ENCODE data around the gene CAPZB.

CAPZB gene

DNA sequence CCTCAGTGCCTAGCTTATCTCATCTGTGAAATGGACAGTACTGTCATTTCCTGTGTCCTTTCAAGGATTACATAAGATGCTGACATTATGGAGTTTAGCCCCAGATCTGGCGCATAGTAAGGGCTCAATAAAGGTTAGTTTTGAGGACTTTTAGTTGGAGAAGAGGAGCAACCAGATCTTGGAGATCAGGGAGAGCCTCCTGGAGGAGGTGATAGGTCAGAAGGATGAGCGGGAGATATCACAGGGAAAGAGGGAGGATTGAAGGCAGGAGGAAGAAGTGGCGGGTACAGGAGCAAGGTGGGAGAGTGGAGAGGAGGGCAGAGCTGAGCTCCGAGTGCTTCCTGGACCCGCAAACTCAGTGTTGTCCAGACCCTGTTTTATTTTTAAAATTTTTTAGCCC lies 155.7 kb downstream of the CAPZB start (continued):
- TF ChIP-seq, protein P1, sequence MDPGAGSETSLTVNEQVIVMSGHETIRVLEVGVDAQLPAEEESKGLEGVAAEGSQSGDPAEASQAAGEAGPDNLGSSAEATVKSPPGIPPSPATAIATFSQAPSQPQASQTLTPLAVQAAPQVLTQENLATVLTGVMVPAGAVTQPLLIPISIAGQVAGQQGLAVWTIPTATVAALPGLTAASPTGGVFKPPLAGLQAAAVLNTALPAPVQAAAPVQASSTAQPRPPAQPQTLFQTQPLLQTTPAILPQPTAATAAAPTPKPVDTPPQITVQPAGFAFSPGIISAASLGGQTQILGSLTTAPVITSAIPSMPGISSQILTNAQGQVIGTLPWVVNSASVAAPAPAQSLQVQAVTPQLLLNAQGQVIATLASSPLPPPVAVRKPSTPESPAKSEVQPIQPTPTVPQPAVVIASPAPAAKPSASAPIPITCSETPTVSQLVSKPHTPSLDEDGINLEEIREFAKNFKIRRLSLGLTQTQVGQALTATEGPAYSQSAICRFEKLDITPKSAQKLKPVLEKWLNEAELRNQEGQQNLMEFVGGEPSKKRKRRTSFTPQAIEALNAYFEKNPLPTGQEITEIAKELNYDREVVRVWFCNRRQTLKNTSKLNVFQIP (CRISPR knock-in tag; IDR thresholded peaks at IDR 0.05; ENCODE audit: borderline replicate concordance, low read depth) = no peak
- no peak for TF ChIP-seq PATZ1 (CRISPR knock-in tag; IDR thresholded peaks at IDR 0.05; ENCODE audit: borderline replicate concordance)

- TF ChIP-seq, protein P2, sequence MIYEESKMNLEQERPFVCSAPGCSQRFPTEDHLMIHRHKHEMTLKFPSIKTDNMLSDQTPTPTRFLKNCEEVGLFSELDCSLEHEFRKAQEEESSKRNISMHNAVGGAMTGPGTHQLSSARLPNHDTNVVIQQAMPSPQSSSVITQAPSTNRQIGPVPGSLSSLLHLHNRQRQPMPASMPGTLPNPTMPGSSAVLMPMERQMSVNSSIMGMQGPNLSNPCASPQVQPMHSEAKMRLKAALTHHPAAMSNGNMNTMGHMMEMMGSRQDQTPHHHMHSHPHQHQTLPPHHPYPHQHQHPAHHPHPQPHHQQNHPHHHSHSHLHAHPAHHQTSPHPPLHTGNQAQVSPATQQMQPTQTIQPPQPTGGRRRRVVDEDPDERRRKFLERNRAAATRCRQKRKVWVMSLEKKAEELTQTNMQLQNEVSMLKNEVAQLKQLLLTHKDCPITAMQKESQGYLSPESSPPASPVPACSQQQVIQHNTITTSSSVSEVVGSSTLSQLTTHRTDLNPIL (CRISPR knock-in tag; IDR thresholded peaks at IDR 0.05; ENCODE audit: low read depth) = no peak
- TF ChIP-seq ISL1 (CRISPR knock-in tag; IDR thresholded peaks at IDR 0.05) (no peak), BACH2 (CRISPR knock-in tag; IDR thresholded peaks at IDR 0.05; ENCODE audit: borderline replicate concordance) (no peak), TOX (CRISPR knock-in tag; IDR thresholded peaks at IDR 0.05; ENCODE audit: borderline replicate concordance) (no peak)
- TF ChIP-seq, protein P3, sequence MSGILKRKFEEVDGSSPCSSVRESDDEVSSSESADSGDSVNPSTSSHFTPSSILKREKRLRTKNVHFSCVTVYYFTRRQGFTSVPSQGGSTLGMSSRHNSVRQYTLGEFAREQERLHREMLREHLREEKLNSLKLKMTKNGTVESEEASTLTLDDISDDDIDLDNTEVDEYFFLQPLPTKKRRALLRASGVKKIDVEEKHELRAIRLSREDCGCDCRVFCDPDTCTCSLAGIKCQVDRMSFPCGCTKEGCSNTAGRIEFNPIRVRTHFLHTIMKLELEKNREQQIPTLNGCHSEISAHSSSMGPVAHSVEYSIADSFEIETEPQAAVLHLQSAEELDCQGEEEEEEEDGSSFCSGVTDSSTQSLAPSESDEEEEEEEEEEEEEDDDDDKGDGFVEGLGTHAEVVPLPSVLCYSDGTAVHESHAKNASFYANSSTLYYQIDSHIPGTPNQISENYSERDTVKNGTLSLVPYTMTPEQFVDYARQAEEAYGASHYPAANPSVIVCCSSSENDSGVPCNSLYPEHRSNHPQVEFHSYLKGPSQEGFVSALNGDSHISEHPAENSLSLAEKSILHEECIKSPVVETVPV (CRISPR knock-in tag; IDR thresholded peaks at IDR 0.05) = no peak
- ATAC-seq = no peak
Observed at GRCh38 chr1:19329188-19329587, 156.2 kb downstream of the CAPZB start.

GRCh38 chr1:19328486-19328885 lies 156.9 kb downstream of the CAPZB start:
- TF ChIP-seq ZFP3 (CRISPR knock-in tag; IDR thresholded peaks at IDR 0.05) = no peak
- TF ChIP-seq TOX (CRISPR knock-in tag; IDR thresholded peaks at IDR 0.05; ENCODE audit: borderline replicate concordance) = no peak
- TF ChIP-seq ZNF565 (CRISPR knock-in tag; conservative IDR thresholded peaks at IDR 0.05; ENCODE audit: low read depth) = no peak
- no peak for TF ChIP-seq PPARA (CRISPR knock-in tag; IDR thresholded peaks at IDR 0.05; ENCODE audit: borderline replicate concordance)
- TF ChIP-seq, protein P3 (CRISPR knock-in tag; IDR thresholded peaks at IDR 0.05) = no peak
- TF ChIP-seq ISL1 (CRISPR knock-in tag; IDR thresholded peaks at IDR 0.05) = no peak
- TF ChIP-seq ARNTL (CRISPR knock-in tag; IDR thresholded peaks at IDR 0.05; ENCODE audit: borderline replicate concordance, low read depth) = no peak
- ATAC-seq = no peak

GRCh38 chr1:19327736-19328135 lies 157.6 kb downstream of the CAPZB start:
- no peak for ATAC-seq
- TF ChIP-seq TOX (CRISPR knock-in tag; IDR thresholded peaks at IDR 0.05; ENCODE audit: borderline replicate concordance) = no peak
- TF ChIP-seq, protein P1 (CRISPR knock-in tag; IDR thresholded peaks at IDR 0.05; ENCODE audit: borderline replicate concordance, low read depth) = no peak
- TF ChIP-seq ZNF8 (CRISPR knock-in tag; IDR thresholded peaks at IDR 0.05) = no peak
- no peak for TF ChIP-seq GLIS3 (CRISPR knock-in tag; IDR thresholded peaks at IDR 0.05)
- no peak for TF ChIP-seq ZFP3 (CRISPR knock-in tag; IDR thresholded peaks at IDR 0.05)
- TF ChIP-seq TCF4 (CRISPR knock-in tag; IDR thresholded peaks at IDR 0.05; ENCODE audit: borderline replicate concordance) = no peak
- TF ChIP-seq ZNF565 (CRISPR knock-in tag; conservative IDR thresholded peaks at IDR 0.05; ENCODE audit: low read depth) = no peak
- TF ChIP-seq, protein P4, sequence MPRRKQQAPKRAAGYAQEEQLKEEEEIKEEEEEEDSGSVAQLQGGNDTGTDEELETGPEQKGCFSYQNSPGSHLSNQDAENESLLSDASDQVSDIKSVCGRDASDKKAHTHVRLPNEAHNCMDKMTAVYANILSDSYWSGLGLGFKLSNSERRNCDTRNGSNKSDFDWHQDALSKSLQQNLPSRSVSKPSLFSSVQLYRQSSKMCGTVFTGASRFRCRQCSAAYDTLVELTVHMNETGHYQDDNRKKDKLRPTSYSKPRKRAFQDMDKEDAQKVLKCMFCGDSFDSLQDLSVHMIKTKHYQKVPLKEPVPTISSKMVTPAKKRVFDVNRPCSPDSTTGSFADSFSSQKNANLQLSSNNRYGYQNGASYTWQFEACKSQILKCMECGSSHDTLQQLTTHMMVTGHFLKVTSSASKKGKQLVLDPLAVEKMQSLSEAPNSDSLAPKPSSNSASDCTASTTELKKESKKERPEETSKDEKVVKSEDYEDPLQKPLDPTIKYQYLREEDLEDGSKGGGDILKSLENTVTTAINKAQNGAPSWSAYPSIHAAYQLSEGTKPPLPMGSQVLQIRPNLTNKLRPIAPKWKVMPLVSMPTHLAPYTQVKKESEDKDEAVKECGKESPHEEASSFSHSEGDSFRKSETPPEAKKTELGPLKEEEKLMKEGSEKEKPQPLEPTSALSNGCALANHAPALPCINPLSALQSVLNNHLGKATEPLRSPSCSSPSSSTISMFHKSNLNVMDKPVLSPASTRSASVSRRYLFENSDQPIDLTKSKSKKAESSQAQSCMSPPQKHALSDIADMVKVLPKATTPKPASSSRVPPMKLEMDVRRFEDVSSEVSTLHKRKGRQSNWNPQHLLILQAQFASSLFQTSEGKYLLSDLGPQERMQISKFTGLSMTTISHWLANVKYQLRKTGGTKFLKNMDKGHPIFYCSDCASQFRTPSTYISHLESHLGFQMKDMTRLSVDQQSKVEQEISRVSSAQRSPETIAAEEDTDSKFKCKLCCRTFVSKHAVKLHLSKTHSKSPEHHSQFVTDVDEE (CRISPR knock-in tag; IDR thresholded peaks at IDR 0.05) = no peak
- no peak for TF ChIP-seq ZFP30 (CRISPR knock-in tag; IDR thresholded peaks at IDR 0.05)
- TF ChIP-seq ZNF70 (CRISPR knock-in tag; IDR thresholded peaks at IDR 0.05) = no peak
- TF ChIP-seq OSR1 (CRISPR knock-in tag; IDR thresholded peaks at IDR 0.05) = no peak
- TF ChIP-seq ESRRG (CRISPR knock-in tag; IDR thresholded peaks at IDR 0.05) = no peak
- no peak for TF ChIP-seq ISL1 (CRISPR knock-in tag; IDR thresholded peaks at IDR 0.05)
- no peak for TF ChIP-seq RARB (CRISPR knock-in tag; IDR thresholded peaks at IDR 0.05)
- TF ChIP-seq BACH2 (CRISPR knock-in tag; IDR thresholded peaks at IDR 0.05; ENCODE audit: borderline replicate concordance) = no peak
- no peak for TF ChIP-seq SNAI2 (CRISPR knock-in tag; IDR thresholded peaks at IDR 0.05)
- TF ChIP-seq ZC3H10 (CRISPR knock-in tag; IDR thresholded peaks at IDR 0.05) = no peak
- TF ChIP-seq, protein P2 (CRISPR knock-in tag; IDR thresholded peaks at IDR 0.05; ENCODE audit: low read depth) = no peak
- no peak for TF ChIP-seq ARNTL (CRISPR knock-in tag; IDR thresholded peaks at IDR 0.05; ENCODE audit: borderline replicate concordance, low read depth)

Measured in SK-N-SH treated with all-trans-retinoic acid at 6 μM for 48 hours (cell line).